ENCODE data around the gene KLF7. TPM values are rescaled to one million over a fixed set of nuclear protein-coding genes. Genes with fewer than 3 reads are reported as not detected.

Gene KLF7
- total RNA-seq, 2 experiments from 2014 or later, result not detected

- H3K4me2 ChIP-seq (ENCODE audit: low read length), result no peak overlapping the region
- no TSS peak for BruUV-seq (replicated peaks)
- ChIA-PET POLR2A (no interaction called here), CTCF (ENCODE audit: unreplicated experiment) (no interaction called here)
- H3K9me3 ChIP-seq (ENCODE audit: low read length), result no peaks in the 10 kb centered on the region
- no peaks in the 10 kb centered on the region for H3K4me1 ChIP-seq (ENCODE audit: insufficient read depth, low read length, poor library complexity, severe bottlenecking)
- DNase-seq (ENCODE audit: low spot score), result no peak
- H4K20me1 ChIP-seq (ENCODE audit: insufficient read depth, low read length), result no peaks in the 10 kb centered on the region
- H3K27ac ChIP-seq (ENCODE audit: low read depth, low read length, poor library complexity, severe bottlenecking), result no peak overlapping the region
- no peak overlapping the region for H3K4me3 ChIP-seq (ENCODE audit: low read depth, low read length, poor library complexity, severe bottlenecking)
- TF ChIP-seq CTCF (conservative IDR thresholded peaks at IDR 0.05; ENCODE audit: low read length) (no peak), EZH2phosphoT487 (IDR thresholded peaks at IDR 0.05; ENCODE audit: borderline replicate concordance, low read depth, low read length) (no peak)
- intact Hi-C loops (cut with micrococcal nuclease; ENCODE audit: unreplicated experiment), result no loop called here
- H3K79me2 ChIP-seq (ENCODE audit: insufficient read depth, low read depth, low read length), result no peaks in the 10 kb centered on the region
- no peak overlapping the region for H2AFZ ChIP-seq (ENCODE audit: low read length)
- H3K36me3 ChIP-seq (ENCODE audit: insufficient read depth, low read length), result no peaks in the 10 kb centered on the region
- H3K9me2 ChIP-seq (ENCODE audit: insufficient read depth, low read length), result no peaks in the 10 kb centered on the region
These were observed 48.7 kb upstream of the KLF7 start for GRCh38 chr2:207214446-207214845.

GRCh38 chr2:207206011-207206410, 40.3 kb upstream of the KLF7 start:
- no peaks in the 10 kb centered on the region for H3K4me1 ChIP-seq (ENCODE audit: insufficient read depth, low read length, poor library complexity, severe bottlenecking)
- H4K20me1 ChIP-seq (ENCODE audit: insufficient read depth, low read length), result no peaks in the 10 kb centered on the region
- no peak for DNase-seq (ENCODE audit: low spot score)
- H3K79me2 ChIP-seq (ENCODE audit: insufficient read depth, low read depth, low read length), result no peaks in the 10 kb centered on the region
- intact Hi-C loops (cut with micrococcal nuclease; ENCODE audit: unreplicated experiment), result no loop called here
- H3K9me3 ChIP-seq (ENCODE audit: low read length), result no peaks in the 10 kb centered on the region
- H3K4me3 ChIP-seq (ENCODE audit: low read depth, low read length, poor library complexity, severe bottlenecking), result no peak overlapping the region
- no peaks in the 10 kb centered on the region for H3K36me3 ChIP-seq (ENCODE audit: insufficient read depth, low read length)
- CTCF ChIA-PET (ENCODE audit: unreplicated experiment), result no interaction called here
- no peaks in the 10 kb centered on the region for H3K9me2 ChIP-seq (ENCODE audit: insufficient read depth, low read length)
- no peak overlapping the region for H2AFZ ChIP-seq (ENCODE audit: low read length)
- POLR2A ChIA-PET, result interaction anchor here (0.6 to 1.4 kb wide), 2 partner anchors 16 to 391 kb away, joined by 3 to 4 read pairs; no protein-coding TSS in a partner anchor
- no TSS peak for BruUV-seq (replicated peaks)
- H3K4me2 ChIP-seq (ENCODE audit: low read length), result no peak overlapping the region
- no peak overlapping the region for H3K27ac ChIP-seq (ENCODE audit: low read depth, low read length, poor library complexity, severe bottlenecking)
- TF ChIP-seq EZH2phosphoT487 (IDR thresholded peaks at IDR 0.05; ENCODE audit: borderline replicate concordance, low read depth, low read length), result no peak
- TF ChIP-seq CTCF (conservative IDR thresholded peaks at IDR 0.05; ENCODE audit: low read length), result no peak

- Histone ChIP-seq H3K36me3 (ENCODE audit: insufficient read depth, low read length) (no peaks in the 10 kb centered on the region), H3K9me3 (ENCODE audit: low read length) (no peaks in the 10 kb centered on the region), H3K79me2 (ENCODE audit: insufficient read depth, low read depth, low read length) (no peaks in the 10 kb centered on the region), H4K20me1 (ENCODE audit: insufficient read depth, low read length) (no peaks in the 10 kb centered on the region), H2AFZ (ENCODE audit: low read length) (no peak overlapping the region), H3K4me1 (ENCODE audit: insufficient read depth, low read length, poor library complexity, severe bottlenecking) (no peaks in the 10 kb centered on the region), H3K9me2 (ENCODE audit: insufficient read depth, low read length) (no peaks in the 10 kb centered on the region), H3K4me2 (ENCODE audit: low read length) (no peak overlapping the region), H3K4me3 (ENCODE audit: low read depth, low read length, poor library complexity, severe bottlenecking) (no peak overlapping the region), H3K27ac (ENCODE audit: low read depth, low read length, poor library complexity, severe bottlenecking) (no peak overlapping the region)
- ChIA-PET POLR2A (interaction anchor here (0.6 to 1.4 kb wide), 3 partner anchors 13 to 390 kb away, joined by 3 to 4 read pairs (median 3); no protein-coding TSS in a partner anchor), CTCF (ENCODE audit: unreplicated experiment) (no interaction called here)
- TF ChIP-seq CTCF (conservative IDR thresholded peaks at IDR 0.05; ENCODE audit: low read length) (no peak), EZH2phosphoT487 (IDR thresholded peaks at IDR 0.05; ENCODE audit: borderline replicate concordance, low read depth, low read length) (no peak)
- no TSS peak for BruUV-seq (replicated peaks)
- intact Hi-C loops (cut with micrococcal nuclease; ENCODE audit: unreplicated experiment), result no loop called here
- DNase-seq (ENCODE audit: low spot score), result no peak
These were observed 39.6 kb upstream of the KLF7 start for GRCh38 chr2:207205173-207205957.
